Stimulated activated CD8-positive, alpha-beta memory T cell treated with anti-CD3 and anti-CD28 coated beads, Interleukin-4, amount 100 ng/mL, for 4 hours (primary cell): ENCODE data around the gene STOML1.
"Not testable (repeated sequence)": the region's sequence is repeated elsewhere in the genome, so short reads cannot be mapped to it uniquely, and the experiment has no call there.

Source experiments
- DNase-seq, 2 donors: peaks; one replicate each; pipeline ENCODE4 v3.0.0-alpha.2; 2020; ENCODE audit warnings: low read depth in 2 of 2, low spot score in 1 of 2

Gene STOML1

GRCh38 chr15:73948982-73949381 is 43.1 kb downstream of the STOML1 start:
- no peak for DNase-seq

- DNase-seq: no peak
These were observed 43.7 kb downstream of the STOML1 start for GRCh38 chr15:73948396-73948795.

- DNase-seq: no peak
These were observed 44.4 kb downstream of the STOML1 start for GRCh38 chr15:73947651-73948050.

- DNase-seq: no peak
These were observed 45.2 kb downstream of the STOML1 start for GRCh38 chr15:73946795-73947370.

GRCh38 chr15:73946046-73946721 is 45.9 kb downstream of the STOML1 start:
- no peak for DNase-seq

GRCh38 chr15:73945130-73945508 is 47.0 kb downstream of the STOML1 start:
- no peak for DNase-seq

- DNase-seq: no peak
These were observed 47.6 kb downstream of the STOML1 start for GRCh38 chr15:73944161-73945129.

GRCh38 chr15:73942751-73943270 is 49.3 kb downstream of the STOML1 start:
- no peak for DNase-seq

GRCh38 chr15:73941871-73942635 is 50.0 kb downstream of the STOML1 start:
- no peak for DNase-seq

- no peak for DNase-seq
These were observed 50.6 kb downstream of the STOML1 start for GRCh38 chr15:73941449-73941848.

- no peak for DNase-seq
These were observed 51.1 kb downstream of the STOML1 start for GRCh38 chr15:73941044-73941443.

- DNase-seq: no peak
These were observed 51.8 kb downstream of the STOML1 start for GRCh38 chr15:73940061-73940981.

- DNase-seq: no peak
These were observed 53.0 kb downstream of the STOML1 start for GRCh38 chr15:73939138-73939537.

GRCh38 chr15:73938516-73938915 is 53.6 kb downstream of the STOML1 start:
- DNase-seq: not testable (repeated sequence)

- DNase-seq: no peak
These were observed 54.4 kb downstream of the STOML1 start for GRCh38 chr15:73937726-73938125.

GRCh38 chr15:73937296-73937695 is 54.8 kb downstream of the STOML1 start:
- no peak for DNase-seq

GRCh38 chr15:73936588-73937290 is 55.4 kb downstream of the STOML1 start:
- no peak for DNase-seq

- DNase-seq: no peak
These were observed 55.9 kb downstream of the STOML1 start for GRCh38 chr15:73936181-73936580.

- DNase-seq: no peak
These were observed 56.5 kb downstream of the STOML1 start for GRCh38 chr15:73935547-73935946.
